Coronary artery (tissue), 2 donors: ENCODE measurements around the gene CPOX.

ENCODE experiments used
- DNase-seq: peaks from one replicate; pipeline ENCODE4 v3.0.0-alpha.2; 2017; ENCODE audit warnings: low spot score
- H3K27ac ChIP-seq, 2 donors: fragments of 200-600 bp; sonication (generic); one replicate each; pipeline ENCODE4 v1.5.1; 2016 to 2019
- H3K4me3 ChIP-seq: fragments of 200-600 bp; sonication (generic); 2 replicates; pipeline ENCODE4 v1.5.1; 2016; ENCODE audit warnings: mild to moderate bottlenecking, moderate library complexity
- TF ChIP-seq, protein P1 (sequence below): fragments of 200-600 bp; sonication (generic); IDR thresholded peaks from one replicate; pipeline ENCODE4 v1.5.1; 2019; ENCODE audit warnings: antibody characterized with exemption

CPOX gene

DNA sequence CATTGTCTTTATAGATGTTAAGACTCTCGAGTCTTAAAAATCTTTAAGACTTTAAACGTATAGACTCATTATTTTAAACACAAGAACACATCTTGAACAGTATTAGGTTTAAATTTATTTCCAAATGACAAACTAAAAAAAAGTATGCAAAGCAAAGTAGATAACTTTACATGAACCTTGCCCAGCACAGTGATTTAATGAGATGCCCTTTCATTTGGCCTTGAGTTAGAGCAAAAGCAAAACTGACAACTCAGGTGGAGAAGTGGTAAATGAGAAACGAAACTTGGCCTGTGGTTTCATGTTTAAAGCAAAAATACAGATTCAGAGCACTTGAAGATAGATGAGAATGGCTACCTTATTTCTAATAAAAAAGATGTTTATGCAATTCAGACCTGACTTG lies 53.1 kb downstream of the CPOX start:
- DNase-seq, result no peak
- TF ChIP-seq, protein P1, sequence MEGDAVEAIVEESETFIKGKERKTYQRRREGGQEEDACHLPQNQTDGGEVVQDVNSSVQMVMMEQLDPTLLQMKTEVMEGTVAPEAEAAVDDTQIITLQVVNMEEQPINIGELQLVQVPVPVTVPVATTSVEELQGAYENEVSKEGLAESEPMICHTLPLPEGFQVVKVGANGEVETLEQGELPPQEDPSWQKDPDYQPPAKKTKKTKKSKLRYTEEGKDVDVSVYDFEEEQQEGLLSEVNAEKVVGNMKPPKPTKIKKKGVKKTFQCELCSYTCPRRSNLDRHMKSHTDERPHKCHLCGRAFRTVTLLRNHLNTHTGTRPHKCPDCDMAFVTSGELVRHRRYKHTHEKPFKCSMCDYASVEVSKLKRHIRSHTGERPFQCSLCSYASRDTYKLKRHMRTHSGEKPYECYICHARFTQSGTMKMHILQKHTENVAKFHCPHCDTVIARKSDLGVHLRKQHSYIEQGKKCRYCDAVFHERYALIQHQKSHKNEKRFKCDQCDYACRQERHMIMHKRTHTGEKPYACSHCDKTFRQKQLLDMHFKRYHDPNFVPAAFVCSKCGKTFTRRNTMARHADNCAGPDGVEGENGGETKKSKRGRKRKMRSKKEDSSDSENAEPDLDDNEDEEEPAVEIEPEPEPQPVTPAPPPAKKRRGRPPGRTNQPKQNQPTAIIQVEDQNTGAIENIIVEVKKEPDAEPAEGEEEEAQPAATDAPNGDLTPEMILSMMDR, result no peak
- Histone ChIP-seq H3K4me3 (no peak overlapping the region), H3K27ac (no peak overlapping the region)

GRCh38 chr3:98536456-98537017 lies 56.9 kb downstream of the CPOX start:
- TF ChIP-seq, protein P1, result no peak
- no peak for DNase-seq
- Histone ChIP-seq H3K27ac (no peak overlapping the region), H3K4me3 (no peak overlapping the region)

DNA sequence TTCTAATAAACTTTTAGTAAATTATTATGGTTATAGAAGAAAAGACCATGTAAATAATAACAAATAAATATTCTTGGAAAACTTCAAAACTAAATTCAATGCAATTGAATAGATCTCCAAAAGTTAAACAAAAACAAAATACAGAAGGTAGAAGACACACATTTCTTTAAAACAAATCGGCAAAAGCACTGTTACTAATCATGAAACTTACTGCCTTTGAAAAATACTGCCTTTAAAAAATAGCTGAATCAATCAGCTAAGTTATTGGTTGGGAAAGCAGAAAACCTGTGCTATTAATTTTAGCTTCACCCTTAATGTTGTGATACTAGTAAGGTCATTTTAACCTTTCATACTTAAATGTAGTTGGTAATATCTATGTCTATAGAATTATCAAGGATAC lies 58.7 kb downstream of the CPOX start:
- H3K27ac ChIP-seq, result no peak overlapping the region
- TF ChIP-seq, protein P1, result no peak
- DNase-seq, result no peak
- no peak overlapping the region for H3K4me3 ChIP-seq

DNA sequence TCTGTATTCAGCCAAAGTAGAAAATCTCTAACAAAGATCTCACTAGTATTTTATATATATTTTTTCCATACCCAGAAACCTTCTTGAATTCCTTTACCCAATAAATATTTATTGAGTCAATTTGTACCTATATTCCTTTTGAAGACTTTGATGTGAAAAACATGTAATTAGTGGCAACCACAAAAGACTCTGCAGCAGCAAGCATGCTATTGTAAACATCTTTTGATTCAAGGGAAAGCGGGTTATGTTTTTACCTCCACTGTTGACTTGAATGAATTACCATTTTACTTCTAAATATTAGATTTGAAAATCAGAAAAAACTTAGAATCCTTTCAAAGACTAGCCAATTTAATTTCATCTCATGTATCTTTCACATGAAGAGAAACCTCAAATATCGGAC lies 59.2 kb downstream of the CPOX start:
- no peak overlapping the region for H3K27ac ChIP-seq
- TF ChIP-seq, protein P1, result no peak
- H3K4me3 ChIP-seq, result no peak overlapping the region
- no peak for DNase-seq

DNA sequence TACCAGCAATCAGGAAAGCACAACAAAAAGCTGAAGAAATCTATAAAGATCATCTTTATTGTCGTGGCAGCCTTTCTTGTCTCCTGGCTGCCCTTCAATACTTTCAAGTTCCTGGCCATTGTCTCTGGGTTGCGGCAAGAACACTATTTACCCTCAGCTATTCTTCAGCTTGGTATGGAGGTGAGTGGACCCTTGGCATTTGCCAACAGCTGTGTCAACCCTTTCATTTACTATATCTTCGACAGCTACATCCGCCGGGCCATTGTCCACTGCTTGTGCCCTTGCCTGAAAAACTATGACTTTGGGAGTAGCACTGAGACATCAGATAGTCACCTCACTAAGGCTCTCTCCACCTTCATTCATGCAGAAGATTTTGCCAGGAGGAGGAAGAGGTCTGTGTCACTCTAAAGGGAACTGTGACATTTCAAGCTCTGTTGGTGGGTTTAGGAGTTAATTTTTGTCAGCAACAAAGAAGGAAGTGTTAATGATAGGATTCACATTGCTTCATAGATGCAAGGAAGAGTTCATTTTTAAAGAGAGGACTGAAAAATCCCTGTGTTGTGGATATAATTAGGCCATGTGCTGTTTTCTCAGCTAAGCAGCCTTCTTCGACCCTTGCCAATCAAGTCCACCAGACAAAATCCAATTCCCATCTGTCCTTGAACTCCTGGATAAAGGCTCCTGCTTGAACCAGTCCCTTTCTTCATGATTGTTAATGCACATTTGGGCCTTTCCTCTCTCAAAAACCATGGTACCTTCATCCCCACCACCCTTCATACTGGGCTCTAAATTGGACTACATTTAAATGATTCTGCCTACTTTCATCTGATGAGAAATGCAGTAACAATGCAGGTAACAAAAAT lies 60.5 kb downstream of the CPOX start:
- TF ChIP-seq, protein P1, result no peak
- H3K4me3 ChIP-seq, result no peak overlapping the region
- no peak overlapping the region for H3K27ac ChIP-seq
- no peak for DNase-seq

GRCh38 chr3:98532275-98532637 lies 61.2 kb downstream of the CPOX start:
- H3K4me3 ChIP-seq, result no peak overlapping the region
- no peak overlapping the region for H3K27ac ChIP-seq
- DNase-seq, result no peak
- TF ChIP-seq, protein P1, result no peak
